GM19328 (cell line): ENCODE results near the gene FAM76A.
"Not testable (repeated sequence)": the region's sequence is repeated elsewhere in the genome, so short reads cannot be mapped to it uniquely, and the experiment has no call there.

ENCODE experiments used
- ATAC-seq: cut with Tn5 transposase; IDR thresholded peaks from one replicate; pipeline ENCODE4 v1.9.1; 2021; ENCODE audit warnings: mild to moderate bottlenecking, moderate library complexity; ENCODE audit not compliant: unreplicated experiment

Gene FAM76A

DNA sequence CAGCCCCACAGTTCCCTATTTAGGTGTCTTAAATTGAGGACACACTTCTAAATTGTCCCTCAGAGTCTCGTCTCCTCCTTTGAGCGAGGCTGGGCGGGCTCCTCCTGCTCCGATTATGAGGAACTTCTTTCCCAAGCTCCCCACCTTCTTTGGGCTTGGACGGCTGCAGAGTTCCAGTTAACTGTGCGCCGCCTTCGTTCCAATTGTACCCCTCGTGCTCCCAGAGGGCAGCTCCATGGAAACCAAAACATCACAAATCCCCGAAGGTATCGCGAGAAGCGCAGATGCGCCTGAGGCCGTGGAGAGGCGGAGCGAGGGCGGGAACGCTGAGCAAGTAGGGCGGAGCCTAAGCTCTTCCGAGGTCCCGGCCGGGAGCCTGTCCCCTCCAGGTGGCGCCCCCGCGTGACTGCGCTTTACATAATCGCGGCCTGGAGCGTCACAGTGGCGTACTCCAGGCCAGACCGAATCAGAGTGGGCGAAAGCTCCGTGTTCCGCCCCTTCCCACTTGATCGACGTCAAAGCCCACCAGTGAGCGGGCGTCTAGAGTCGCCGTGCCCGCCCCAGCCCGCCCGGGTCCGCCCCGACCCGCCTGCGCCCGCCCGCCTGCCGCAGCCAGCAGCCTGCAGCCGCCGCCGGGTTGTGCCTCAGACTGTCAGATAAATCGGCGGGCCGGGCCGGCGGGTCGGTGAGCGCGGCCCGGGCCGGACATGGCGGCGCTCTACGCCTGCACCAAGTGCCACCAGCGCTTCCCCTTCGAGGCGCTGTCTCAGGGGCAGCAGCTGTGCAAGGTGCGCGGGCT is at the start of gene FAM76A:
Gene FAM76A, plus strand, starts transcription at position 588 of the 799 bp plus-strand sequence. Its CDS starts 120 bp downstream, at position 708.
- ATAC-seq, result peak; percentile 92

GRCh38 chr1:27676410-27676809 is 49.4 kb upstream of the FAM76A start:
- ATAC-seq, result no peak

GRCh38 chr1:27678747-27679146 is 47.0 kb upstream of the FAM76A start:
- ATAC-seq, result no peak

DNA sequence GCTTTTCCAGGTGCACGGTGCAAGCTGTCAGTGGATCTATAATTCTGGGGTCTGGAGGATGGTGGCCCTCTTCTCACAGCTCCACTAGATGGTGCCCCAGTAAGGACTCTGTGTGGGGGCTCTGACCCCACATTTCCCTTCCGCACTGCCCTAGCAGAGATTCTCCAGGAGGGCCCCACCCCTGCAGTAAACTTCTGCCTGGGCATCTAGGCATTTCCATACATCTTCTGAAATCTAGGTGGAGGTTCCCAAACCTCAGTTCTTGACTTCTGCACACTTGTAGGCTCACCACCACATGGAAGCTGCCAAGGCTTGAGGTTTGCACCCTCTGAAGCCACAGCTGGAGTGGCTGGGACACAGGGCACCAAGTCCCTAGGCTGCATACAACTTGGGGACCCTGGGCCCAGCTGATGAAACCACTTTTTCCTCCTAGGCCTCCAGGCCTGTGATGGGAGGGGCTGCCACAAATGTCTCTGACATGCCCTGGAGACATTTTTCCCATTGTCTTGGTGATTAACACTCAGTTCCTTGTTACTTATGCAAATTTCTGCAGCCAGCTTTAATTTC is 45.5 kb upstream of the FAM76A start:
- ATAC-seq, result not testable (repeated sequence)

DNA sequence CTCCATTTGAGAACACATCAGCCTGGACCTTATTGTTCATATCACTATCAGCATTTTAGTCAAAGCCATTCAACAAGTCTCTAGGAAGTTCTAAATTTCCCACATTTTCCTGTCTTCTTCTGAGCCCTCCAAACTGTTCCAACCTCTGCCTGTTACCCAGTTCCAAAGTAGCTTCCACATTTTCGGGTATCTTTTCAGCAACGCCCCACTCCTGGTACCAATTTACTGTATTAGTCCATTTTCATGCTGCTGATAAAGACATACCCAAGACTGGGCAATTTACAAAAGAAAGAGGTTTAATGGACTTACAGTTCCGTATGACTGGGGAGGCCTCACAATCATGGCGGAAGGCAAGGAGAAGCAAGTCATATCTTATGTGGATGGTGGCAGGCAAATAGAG is 44.2 kb upstream of the FAM76A start:
- not testable (repeated sequence) for ATAC-seq

- ATAC-seq, result no peak
Observed at GRCh38 chr1:27682351-27682944, 43.3 kb upstream of the FAM76A start.

- no peak for ATAC-seq
Observed at GRCh38 chr1:27684176-27684575, 41.6 kb upstream of the FAM76A start.

GRCh38 chr1:27686223-27686990 is 39.4 kb upstream of the FAM76A start:
- no peak for ATAC-seq

- no peak for ATAC-seq
Observed at GRCh38 chr1:27687906-27688305, 37.9 kb upstream of the FAM76A start.

DNA sequence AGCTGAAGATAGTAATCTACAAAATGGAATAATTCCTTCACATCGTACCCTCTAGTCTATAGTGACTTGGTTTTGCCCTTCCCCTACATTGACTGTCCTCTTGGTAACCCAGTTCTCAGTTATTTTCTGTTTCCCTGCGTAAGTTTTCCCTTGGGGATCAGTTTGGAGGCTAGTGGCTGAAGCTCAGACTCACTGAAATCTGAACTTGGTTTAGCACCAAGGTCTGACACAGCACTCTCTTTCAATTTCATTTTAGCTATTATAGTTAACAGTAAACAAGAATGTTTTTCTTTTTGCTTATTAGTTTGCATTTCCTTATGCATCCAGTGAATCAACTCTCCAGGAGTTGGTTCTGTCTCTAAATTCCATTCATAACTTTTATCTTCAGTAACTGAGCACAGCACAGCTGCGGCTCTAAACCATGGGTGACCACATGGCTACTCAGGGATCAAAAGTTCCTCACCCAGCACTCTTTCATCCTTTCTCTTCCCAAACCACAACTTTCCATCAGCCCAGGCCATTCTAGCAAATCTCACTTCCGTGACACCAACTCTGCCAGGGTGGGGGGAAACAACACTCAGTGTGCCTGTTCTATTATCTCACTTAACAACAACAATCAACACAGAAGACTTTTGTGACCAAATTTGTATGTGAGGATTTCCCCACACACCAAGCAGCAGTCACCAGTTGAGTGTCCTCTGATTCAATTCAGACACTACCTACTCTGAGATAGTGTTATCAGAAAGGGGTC is 36.2 kb upstream of the FAM76A start:
- no peak for ATAC-seq

DNA sequence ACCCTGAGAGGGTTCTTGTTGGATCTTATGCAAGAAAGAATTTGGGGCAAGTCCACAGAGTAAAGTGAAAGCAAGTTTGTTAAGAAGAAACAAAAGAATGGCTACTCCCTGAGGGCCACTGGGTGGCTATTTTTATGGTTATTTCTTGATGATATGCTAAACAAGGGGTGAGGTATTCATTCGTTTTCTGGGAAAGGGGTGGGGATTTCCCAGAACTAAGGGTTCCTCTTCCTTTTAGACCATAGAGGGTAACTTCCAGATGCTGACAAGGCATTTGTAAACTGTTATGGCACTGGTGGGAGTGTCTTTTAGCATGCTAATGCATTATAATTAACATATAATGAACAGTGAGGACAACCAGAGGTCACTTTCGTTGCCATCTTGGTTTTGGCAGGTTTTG is 35.6 kb upstream of the FAM76A start:
- no peak for ATAC-seq

DNA sequence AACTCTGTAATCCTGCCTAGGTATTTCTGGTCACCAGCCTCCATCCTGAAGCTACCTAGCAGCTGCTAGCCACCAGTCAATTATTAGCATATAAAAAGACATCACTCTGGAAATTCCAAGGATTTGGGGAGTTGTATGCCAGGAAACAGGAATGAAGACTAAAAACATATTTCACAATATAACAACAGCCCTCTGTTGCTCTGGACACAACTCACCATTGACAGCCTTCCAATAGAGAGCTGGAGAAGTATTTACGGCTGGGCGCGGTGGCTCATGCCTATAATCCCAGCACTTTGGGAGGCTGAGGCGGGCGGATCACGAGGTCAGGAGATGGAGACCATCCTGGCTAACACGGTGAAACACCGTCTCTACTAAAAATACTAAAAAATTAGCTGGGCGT is 28.9 kb upstream of the FAM76A start:
- ATAC-seq, result not testable (repeated sequence)

DNA sequence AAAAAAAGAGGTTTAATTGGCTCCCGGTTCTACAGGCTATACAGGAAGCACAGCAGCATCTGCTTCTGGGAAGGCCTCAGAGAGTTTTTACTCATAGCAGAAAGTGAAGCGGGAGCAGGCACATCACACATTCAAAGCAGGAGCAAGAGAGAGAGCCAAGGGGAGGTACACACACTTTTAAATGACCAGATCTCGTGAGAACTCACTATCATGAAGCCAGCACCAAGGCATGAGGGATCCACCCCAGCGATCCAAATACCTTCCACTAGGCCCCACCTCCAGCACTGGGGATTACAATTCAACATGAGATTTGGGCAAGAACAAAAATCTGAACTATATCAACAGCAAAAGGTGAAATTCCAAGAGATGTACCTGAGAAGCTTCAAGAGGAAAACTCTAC is 20.8 kb upstream of the FAM76A start:
- no peak for ATAC-seq

DNA sequence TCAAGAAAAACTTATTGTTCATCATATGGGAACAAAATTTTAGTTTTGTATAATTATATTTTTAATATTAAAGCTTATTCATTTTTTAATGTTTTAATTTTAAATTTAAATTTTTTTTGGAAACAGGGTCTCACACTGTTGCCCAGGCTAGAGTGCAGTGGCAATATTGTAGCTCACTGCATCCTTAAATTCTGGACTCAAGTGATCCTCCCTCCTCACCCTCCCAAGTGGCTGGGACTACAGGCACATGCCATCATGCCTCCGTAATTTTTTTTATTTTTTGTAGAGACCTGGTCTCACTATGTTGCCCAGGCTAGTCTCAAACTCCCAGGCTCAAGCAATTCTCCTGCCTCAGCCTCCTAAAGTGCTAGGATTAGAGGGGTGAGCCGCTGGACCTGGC is 20.2 kb upstream of the FAM76A start:
- ATAC-seq, result no peak

DNA sequence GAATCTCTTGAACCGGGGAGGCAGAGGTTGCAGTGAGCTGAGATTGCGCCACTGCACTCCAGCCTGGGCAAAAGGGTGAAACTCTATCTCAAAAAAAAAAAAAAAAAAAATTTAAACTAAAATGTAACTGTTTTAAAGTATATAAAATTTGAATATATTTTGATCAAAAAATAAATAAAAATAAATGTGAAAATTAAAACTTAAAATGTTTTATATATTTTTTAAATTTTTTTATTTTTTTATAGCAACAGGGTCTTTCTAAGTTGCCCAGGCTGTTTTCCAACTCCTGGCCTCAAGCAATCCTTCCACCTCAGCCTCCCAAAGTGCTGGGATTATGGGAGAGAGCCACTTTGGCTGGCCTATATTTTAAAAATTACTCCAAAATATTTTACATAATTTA is 15.2 kb upstream of the FAM76A start:
- ATAC-seq, result no peak

DNA sequence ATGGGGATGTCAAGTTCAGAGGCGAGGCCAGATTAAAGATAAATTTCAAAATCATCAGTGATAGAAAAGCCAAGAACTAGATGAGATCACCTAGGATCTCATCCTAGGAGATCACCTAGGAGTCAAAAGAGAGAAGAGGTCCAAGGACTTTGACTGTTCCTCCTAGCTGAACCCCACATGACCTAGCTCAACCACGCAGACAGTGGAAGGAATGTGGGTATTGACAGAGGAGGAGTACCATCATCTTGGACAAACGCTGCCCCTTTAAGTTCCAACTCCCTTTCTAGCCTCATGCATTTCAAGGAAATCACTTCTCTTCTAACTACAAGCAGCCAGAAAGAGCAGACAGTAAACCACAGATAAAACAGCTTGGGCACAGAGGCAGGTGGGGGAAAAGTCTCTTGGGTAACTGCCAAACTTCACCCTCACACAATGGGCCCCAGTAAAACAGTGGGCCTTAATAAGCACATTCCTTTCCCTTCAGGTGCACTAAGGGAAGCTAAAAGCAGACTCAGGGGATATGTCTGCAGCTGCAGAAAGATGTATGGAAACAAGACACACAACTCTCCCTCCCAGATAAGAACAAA is 12.5 kb upstream of the FAM76A start:
- no peak for ATAC-seq

GRCh38 chr1:27713869-27714513 is 11.8 kb upstream of the FAM76A start:
- ATAC-seq, result no peak

- no peak for ATAC-seq
Observed at GRCh38 chr1:27716262-27716895, 9.4 kb upstream of the FAM76A start.
